Effector memory CD8-positive, alpha-beta T cell (primary cell): ENCODE data around the gene HYAL2.

Experiments
- ATAC-seq: fragments of 150-1000 bp; cut with Tn5 transposase; replicated peaks from 2 replicates; pipeline ENCODE4 v1.10.0; 2021; ENCODE audit warnings: mild to moderate bottlenecking, moderate library complexity
- DNase-seq, 3 experiments: peaks; one replicate each; pipeline ENCODE4 v3.0.0; 2021
- H3K27ac Mint-ChIP-seq, 2 donors: one replicate each; pipeline ENCODE4 v1.8.0; 2022; ENCODE audit warnings: mild to moderate bottlenecking in 2 of 2, mixed read lengths in 2 of 2, moderate library complexity in 2 of 2
- H3K27me3 Mint-ChIP-seq, 2 donors: one replicate each; pipeline ENCODE4 v1.8.0; 2022; ENCODE audit warnings: mixed read lengths in 2 of 2
- H3K36me3 Mint-ChIP-seq: one replicate; pipeline ENCODE4 v1.8.0; 2022; ENCODE audit warnings: mild to moderate bottlenecking, moderate library complexity, mixed read lengths; ENCODE audit not compliant: insufficient read depth
- H3K4me1 Mint-ChIP-seq, 2 donors: one replicate each; pipeline ENCODE4 v1.8.0; 2022; ENCODE audit warnings: low read depth in 2 of 2, mixed read lengths in 2 of 2
- H3K4me3 Mint-ChIP-seq, 2 donors: one replicate each; pipeline ENCODE4 v1.8.0; 2022; ENCODE audit warnings: mild to moderate bottlenecking in 2 of 2, mixed read lengths in 2 of 2, moderate library complexity in 2 of 2
- H3K9me3 Mint-ChIP-seq, 2 donors: one replicate each; pipeline ENCODE4 v1.8.0; 2022; ENCODE audit warnings: mixed read lengths in 2 of 2

Gene HYAL2

DNA sequence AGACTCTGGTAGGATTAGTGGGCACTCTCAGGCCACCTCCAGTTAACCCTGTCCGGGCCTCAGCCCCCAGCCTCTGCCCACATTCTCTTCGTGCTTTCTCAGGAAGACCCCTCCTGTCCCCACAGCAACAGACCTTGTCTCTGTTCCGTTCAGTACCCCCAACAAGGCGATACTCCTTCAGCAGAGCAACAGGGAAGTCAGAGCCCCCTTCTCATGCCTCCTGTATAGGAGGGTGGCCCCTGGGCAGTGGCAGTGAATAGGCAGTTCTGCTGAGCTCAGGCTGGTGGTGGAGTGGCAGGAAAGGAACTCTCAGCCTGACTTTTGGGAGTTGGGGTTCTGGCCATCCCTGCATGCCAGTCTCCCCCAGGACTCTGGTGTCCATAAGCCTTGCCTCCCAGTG is 53.1 kb downstream of the HYAL2 start:
- peaks cover 12 to 19% of the 10 kb centered on the region in 2 donors for H3K27me3 Mint-ChIP-seq
- no peaks in the 10 kb centered on the region for H3K9me3 Mint-ChIP-seq
- H3K4me1 Mint-ChIP-seq = peaks cover 10 to 12% of the 10 kb centered on the region in 2 donors
- no peak overlapping the region for H3K27ac Mint-ChIP-seq
- H3K4me3 Mint-ChIP-seq = no peak overlapping the region
- H3K36me3 Mint-ChIP-seq = peaks cover 20% of the 10 kb centered on the region
- no peak for DNase-seq
- ATAC-seq = no peak

DNA sequence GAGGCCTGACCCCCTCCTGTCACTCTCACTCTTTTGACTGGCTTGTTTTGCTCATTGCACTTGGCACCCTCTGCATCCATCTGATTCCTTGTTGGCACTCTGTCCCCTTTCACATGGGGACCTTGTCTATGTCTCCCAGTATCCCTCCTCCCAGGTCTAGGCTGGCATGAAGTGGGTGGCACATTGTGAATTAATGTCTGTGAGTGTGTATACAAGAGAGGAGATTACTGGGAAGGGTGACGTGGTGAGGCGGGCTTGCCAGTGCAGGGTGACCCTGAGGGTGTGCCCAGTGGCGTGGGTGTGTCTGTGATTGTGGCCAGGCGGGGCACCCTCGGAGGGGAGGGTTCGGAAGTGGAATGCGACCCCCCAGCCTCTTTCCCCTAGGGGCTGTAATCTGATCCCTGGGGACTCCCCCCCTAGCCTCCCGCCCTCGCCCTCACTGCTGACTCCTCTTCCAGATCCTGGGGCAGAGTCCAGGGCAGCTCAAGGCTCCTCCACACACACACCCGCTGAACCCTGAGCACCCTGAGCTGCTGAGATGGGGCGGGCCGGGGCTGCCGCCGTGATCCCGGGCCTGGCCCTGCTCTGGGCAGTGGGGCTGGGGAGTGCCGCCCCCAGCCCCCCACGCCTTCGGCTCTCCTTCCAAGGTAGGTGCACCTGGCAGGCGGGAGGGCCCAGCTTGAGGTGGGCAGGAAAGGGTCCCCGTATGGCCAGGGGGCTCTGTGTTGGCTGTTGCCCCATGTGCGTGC is 53.7 kb downstream of the HYAL2 start, which contains the start of gene SEMA3B:
TSS of gene SEMA3B (plus strand) at position 445 of the 749 bp plus-strand sequence. CDS start at position 539, 94 bp downstream.
- Mint-ChIP-seq H3K9me3 (no peaks in the 10 kb centered on the region), H3K27ac (no peak within 1 kb of the TSS), H3K27me3 (peaks cover 7 to 13% of the 10 kb centered on the region in 2 donors), H3K4me3 (no peak within 1 kb of the TSS), H3K4me1 (peaks cover 5 to 8% of the 10 kb centered on the region in 2 donors), H3K36me3 (peaks cover 20% of the 10 kb centered on the region)
- ATAC-seq = no peak
- DNase-seq = no peak

DNA sequence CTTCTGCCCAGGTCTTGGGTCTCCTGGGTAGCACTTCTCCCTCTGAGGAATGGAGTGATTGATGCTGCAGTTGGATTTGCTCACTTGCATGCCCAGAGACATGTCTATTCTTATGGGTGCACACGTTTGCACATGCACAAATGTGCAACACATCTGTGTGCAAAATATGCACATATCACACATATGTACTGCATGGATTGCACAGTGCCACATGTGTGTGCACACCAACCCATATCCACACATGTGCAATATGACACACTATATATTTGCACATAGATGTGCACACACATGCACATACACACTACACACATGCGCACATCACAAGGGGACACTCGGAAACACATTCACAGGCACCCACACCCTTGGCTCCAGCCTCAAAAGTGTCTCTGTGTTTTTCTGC is 54.3 kb downstream of the HYAL2 start:
- ATAC-seq (no peak), DNase-seq (no peak)
- Mint-ChIP-seq H3K36me3 (peaks cover 25% of the 10 kb centered on the region), H3K27me3 (peaks cover 5 to 7% of the 10 kb centered on the region in 2 donors), H3K9me3 (no peaks in the 10 kb centered on the region), H3K4me3 (no peak overlapping the region), H3K27ac (no peak overlapping the region), H3K4me1 (peaks cover 4 to 8% of the 10 kb centered on the region in 2 donors)
